Central memory CD4-positive, alpha-beta T cell (primary cell): ENCODE results near the gene LEKR1.

ENCODE experiments used
- DNase-seq: peaks from one replicate; pipeline ENCODE4 v3.0.0; 2022

LEKR1 gene

DNA sequence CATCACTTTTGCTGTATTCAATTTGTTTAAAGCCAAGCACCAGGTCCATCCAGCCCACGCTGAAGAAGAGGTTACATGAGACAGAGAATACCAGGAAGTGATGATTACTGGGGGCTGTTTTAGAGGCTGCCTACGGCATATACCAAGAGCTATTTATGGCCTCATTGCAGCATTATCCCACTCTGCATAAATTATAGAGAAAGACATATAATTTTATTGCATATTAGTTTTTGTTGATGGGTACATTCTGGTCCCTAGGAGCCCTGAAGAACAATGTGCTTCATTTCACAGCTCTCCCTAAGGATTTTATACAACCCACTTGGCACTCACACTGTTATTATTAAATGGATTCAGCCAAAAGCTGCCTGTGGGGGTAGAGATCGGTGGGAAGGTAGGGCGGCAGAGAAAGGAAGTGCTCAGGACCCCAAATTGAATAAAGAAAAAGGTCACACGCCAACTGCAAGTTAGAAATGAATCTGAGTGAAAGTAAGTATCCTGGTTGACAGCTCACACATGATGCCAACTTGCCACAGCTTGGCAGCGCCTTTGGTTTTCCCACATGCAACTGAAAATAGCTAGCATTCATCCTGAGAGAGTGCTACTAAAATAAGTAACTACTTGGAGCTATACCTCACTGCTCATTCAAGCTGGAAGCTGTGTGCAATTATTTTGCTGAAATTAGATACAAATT is 260.1 kb downstream of the LEKR1 start:
- no peak for DNase-seq

DNA sequence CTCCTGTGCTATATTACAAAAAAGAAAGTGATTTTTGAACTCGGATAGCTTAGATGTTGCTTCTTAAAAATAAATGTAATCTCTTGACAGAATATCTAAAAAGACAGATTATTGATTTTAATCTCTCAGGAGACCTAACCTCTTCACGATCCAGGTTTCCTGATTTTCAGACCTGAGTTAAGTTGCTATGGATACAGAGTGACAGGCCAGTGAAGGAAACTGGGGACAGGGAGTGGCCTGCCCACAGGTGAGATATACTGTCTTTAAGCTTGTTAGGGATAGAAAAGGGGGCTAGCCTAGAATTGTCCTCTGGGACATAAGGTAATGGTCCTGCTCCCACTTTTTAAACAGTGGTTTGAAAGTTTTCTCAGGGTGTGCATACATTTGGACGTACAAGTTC is 260.6 kb downstream of the LEKR1 start:
- no peak for DNase-seq

DNA sequence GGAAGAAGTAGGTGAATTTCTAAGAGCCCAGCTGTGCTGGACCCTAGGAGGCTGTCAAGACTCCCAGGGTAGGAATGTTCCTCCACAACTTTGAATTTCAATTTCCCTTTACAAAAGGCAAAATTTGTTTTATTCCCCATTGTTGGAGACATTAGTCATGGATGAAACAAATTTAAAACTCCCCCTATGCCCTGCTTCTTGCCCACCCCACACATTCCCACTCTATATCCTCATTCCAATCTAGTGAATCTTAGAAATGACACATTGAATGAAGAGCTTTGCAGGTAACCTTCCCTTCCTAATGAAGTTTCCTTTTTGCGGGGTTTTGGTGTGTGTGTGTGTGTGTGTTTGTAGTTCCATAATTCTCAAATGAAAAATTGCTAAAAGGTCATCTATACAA is 261.2 kb downstream of the LEKR1 start:
- DNase-seq: no peak

DNA sequence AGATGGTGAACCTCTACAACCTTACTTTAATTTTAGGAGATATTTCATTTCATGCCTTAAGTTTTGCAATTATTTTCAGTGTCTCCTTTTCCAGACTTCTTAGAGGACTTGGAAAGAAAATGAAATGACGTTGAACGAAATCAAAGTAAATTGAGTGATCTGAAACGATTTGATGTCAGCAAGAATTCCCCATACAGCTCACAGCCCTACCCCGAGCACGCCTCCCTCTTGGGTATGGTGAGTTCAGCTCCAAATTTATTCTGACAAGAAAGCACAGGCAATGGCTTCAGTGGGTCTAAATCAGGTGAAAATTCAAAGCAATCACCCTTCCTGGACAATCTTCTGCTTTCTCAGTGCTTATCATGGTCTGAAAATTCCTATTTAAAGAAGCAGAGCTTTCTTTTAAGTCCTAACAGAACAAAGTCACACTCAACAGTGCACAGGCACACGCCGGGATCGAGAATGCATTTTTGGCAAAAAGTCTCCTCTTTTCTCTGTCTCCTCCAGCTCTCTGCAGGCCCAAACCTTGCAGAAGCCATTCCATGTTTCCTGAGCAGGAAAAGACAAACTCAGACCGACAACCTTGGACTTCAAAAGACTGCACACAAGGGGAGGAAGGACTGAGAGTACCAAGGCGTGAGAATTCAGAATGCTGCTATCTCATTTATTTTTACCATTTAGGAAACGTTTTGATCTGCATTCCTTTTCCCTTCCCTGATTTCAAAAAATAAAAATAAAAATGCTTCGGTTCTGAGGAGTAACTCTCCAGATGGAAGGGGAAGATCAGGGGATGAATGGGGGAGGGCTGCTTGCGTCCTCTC is 261.8 kb downstream of the LEKR1 start:
- DNase-seq: no peak

DNA sequence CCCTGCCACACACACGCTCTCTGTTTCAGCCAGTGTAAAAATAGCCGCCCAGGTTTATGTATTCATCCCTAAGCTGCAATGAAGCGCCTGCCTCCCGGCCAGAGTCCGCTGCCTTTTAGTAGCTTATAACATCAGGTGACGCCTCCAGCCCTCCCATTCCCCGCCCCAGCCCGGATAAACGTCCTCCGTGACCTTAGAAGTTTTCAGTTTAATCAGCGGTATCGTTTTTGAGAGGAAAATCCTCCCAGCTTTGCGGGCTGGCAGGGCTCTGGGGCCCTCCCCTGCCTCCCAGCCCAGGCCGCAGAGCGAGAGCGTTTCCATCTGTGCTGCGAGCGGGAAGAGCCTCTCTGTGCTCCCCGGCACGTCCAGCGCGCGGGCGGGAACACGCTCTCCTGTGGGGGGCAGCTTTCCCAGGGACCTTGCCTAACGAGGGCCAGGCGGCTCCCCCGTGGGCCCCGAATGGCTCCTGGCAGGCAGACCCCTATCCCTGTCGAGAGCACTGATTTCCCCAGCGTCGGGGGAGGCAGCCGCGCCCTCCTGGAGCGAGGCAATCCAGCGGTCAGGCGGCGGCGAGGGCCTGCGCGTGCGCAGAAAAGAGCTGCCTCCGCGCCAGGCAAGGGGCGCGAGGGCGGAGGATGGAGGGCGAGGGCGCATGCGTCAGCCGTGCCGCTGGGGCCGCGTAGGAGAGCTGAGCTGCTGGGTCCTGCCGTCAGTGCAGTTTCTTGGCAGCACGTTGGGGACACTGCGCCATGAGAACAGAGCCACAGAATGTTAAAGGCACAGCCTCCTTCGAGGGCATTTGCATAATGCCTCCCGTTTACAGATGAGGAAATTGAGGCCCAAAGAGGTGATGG is 262.7 kb downstream of the LEKR1 start:
- DNase-seq: peak; percentile 93

DNA sequence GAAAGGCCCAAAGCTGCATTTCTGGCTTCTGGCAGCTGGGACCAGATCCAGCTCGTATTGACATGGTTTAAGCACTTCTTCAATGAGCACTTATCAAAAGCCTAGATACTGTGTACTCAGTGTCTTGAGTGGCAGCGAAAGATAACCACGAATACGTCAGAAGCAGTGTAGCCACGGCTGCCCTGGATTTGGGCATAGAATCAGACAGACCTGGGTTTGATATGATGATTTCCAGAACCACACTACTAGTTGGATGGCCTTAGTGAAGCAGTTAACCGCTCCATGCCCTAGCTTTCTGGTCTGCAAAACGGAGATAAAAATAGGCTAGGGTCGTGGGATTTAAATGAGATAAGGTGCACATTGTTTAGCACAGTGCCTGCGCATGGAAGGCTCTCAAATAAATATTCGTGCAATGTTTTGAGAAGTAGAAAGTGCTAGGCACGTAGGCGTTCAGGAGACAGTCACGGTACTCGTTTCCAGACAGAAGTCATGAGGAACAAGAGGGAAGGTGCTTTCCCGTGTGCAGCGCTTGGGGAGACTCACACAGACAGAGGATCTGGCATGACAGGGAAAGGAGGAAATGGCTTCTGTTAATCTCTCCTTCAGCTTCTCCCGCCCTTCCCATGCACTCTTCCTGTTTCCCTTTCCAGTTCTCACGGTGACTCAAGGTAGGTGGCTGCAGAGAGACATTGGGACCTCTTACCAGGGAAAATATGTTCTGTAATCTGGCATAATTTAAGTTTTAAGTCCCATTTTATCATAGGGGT is 263.5 kb downstream of the LEKR1 start:
- no peak for DNase-seq

DNA sequence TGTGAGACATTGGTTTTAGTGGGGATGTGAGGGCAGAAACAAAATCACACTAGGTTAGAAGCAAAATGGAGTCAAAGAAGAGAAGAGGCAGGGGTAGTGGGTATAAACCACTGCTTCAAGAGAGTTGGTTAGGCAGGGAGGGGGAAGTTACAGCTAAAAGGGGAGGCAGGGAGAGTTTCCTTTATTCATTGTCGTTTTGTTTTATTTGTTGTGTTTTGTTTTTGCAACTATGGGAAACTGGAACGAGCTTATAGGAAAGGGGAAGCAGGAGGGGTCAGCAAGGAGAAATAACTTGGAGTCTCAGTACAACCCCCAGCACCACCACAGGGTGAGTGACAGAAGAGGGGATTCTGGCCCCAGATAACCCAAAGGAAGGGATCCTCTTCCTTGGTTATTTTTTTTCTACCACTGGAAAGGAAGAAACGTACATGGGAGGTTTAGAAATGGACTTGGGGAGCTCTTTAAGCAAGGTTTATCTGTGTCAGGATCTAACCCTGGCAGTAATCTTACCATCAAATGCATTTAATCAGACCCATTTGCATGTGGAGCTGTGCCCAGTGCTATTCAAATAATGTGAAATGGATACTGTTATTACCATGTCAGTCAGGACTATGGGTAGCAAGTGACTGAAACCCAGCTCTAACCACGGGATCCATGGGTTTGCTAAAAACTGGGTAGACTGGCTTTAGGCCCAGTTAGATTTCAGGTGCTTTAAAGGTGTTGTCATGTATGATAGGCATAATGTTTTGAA is 265.1 kb downstream of the LEKR1 start:
- DNase-seq: no peak

DNA sequence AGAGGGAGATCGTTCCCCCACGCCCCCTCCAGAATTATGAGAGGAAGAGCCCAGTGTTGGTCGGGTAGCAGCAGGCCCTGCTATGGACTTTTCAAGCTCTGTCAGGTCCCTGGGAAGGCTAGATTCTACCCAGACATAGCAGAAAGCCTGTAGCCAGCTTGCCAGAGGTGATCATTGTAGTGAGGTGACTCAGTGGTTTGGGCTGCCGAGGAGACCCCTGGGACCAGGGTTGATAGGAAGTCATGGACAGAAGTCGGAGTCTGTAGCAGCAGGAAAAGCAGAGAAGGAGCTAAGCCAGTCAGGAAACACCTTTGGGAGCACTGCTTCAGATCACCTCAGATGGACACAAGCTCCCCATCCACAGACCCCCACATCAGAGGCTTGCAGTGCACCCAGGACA is 266.1 kb downstream of the LEKR1 start:
- no peak for DNase-seq

DNA sequence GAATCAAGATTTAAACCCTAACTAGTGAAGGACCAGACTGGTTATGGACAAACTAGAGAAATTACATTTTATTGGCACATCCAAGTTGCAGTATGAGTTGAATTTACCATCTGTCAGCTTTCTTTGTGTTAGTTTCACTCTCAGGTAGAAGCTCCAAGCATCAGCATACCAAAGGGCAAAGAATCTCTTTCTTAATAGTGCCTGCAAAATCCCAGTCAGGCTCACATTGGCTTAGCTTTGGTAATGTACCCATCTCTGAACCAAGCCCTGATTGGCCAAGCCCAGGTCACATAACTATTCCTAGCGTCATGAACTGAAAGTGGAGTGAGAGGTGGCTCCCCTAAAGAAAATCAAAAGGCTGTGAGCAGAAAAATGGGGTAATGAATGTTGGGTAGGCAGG is 266.9 kb downstream of the LEKR1 start:
- DNase-seq: no peak

DNA sequence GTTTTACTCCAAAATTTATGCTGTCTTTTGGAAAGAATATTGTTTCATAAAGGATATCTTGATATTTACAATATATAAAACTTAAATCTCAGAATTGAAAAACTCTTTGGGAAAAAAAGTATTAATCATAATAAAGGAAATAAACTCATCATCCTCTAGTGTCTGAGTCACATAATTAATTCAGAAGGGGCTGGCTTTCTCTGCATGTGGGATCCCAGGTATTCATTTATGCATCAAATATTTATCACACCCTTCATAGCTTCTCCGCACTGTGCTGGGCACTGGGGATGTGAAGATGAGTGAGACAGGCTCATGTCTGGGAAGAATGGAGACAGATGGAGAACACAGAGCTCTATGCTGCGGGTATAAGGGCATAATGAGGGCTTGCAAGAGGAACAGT is 268.1 kb downstream of the LEKR1 start:
- DNase-seq: no peak

DNA sequence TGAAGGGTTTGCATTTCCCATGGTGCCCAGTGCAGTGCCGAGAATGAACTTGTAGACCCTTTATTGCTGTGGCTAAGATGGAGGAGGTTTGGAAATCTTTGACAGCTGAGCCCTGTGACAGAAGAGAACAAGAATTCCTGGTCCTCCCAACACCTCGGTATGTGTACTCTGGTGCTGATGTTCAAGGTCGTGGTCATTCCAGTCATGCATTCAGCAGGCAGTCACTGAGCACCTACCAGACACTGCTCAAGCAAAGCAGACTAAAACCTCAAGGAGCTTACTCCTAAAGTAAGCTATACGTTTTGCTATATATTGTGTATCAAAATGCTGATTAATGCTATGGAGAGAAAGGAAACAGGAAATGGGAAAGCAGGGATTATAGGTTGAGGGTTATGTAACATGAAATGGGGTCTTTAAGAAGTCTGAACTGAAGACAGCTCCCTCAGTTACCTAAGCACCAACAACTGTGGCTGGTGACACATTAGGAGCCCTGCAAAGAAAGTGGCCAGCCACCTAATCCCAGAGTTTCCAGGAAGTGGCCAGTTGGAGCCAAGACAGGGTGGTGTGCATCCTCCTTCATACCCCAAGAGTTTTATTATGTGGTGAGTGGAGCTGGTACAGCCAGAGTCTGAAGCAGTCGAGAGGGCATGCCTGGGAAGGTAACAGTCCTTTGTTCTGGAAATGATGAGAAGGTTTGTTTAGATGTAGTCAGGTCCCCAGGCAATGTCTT is 268.8 kb downstream of the LEKR1 start:
- no peak for DNase-seq
